PFSK-1 (cell line): Measurements from ENCODE around the gene HK3.

Source experiments
- FOXP2 ChIP-seq: optimal IDR thresholded peaks from 2 replicates; pipeline ENCODE3; 2011; ENCODE audit warnings: borderline replicate concordance, control low read depth, inconsistent platforms; ENCODE audit not compliant: insufficient read depth; ENCODE audit errors: extremely low read length, extremely low read depth
- POLR2AphosphoS5 ChIP-seq: IDR thresholded peaks from 2 replicates; pipeline ENCODE4 v1.6.1; 2012; ENCODE audit warnings: low read depth, mild to moderate bottlenecking, control low read depth, low read length, moderate library complexity
- REST ChIP-seq, 2 experiments: IDR thresholded peaks; 2 replicates each; pipeline versions ENCODE4 v1.6.1 to v1.8.0; 2011 to 2012; ENCODE audit warnings: low read depth in 2 of 2, low read length in 2 of 2, control low read depth in 1 of 2, inconsistent platforms in 1 of 2, mild to moderate bottlenecking in 1 of 2, moderate library complexity in 1 of 2; ENCODE audit not compliant: insufficient read depth in 1 of 2
- SIN3A ChIP-seq: IDR thresholded peaks from 2 replicates; pipeline ENCODE4 v1.6.1; 2012; ENCODE audit warnings: mild to moderate bottlenecking, low read length, moderate library complexity, borderline replicate concordance; ENCODE audit not compliant: insufficient read depth
- TAF1 ChIP-seq: IDR thresholded peaks from 2 replicates; pipeline ENCODE4 v1.6.1; 2012; ENCODE audit warnings: low read length, control low read depth, borderline replicate concordance; ENCODE audit not compliant: insufficient read depth

HK3 gene

GRCh38 chr5:176846335-176847140 is 52.6 kb downstream of the HK3 start:
- TF ChIP-seq REST (IDR thresholded peaks at IDR 0.05; ENCODE audit: insufficient read depth in 1 of 2, low read depth in 2 of 2, low read length in 2 of 2), result no peak
- no peak for TF ChIP-seq POLR2AphosphoS5
- no peak for TF ChIP-seq TAF1
- TF ChIP-seq FOXP2, result no peak
- no peak for TF ChIP-seq SIN3A

DNA sequence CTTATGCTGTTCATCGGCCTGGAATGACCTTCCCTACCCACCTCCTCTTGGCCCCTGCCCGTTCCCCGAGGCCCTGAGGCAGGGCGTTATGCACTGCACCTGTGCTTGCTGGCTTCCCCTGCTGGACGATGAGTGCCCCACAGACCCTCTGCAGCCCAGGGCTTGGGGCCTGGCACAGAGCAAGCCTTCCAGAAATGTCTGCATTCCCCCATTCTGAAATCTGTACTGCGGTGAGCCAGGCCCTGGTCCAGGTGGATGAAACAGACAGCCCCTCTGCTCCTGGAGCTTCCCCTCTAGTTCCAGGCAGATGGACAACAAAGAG is 53.8 kb downstream of the HK3 start:
- TF ChIP-seq POLR2AphosphoS5 (no peak), FOXP2 (no peak), REST (IDR thresholded peaks at IDR 0.05; ENCODE audit: insufficient read depth in 1 of 2, low read depth in 2 of 2, low read length in 2 of 2) (no peak), TAF1 (no peak), SIN3A (no peak)

DNA sequence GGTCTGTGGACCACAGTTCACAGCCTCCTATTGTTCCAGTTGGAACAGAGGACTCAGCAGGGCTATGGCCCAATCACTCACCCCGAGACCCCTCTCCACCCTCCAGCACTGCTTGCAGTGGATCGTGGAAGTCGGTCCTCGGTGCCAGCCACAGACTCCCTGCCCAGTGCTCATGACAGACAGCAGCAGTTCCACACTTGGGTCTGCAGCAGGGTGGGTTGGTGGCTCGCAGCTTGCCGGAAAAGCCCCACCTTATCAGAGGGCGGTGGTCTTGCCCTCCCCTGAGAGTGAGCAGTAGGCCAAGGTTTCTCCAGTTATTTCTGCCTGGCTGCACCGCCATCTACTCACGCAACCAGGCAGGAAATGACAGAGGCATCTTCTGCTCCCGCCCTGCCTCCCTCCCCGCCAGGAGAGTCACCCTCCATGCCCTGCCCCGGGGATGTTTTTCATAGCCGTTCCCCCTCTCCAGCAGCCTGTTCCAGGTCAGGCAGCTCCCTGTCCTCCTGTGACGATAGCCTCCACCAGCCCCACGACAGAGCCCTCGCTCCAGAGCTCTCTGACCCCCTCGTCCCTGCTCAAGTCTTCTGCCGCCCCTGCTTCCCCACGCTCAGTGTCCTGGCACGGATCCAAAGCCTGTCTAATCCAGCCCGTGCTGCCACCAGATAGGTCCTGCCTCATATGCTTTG is 54.3 kb downstream of the HK3 start:
- TF ChIP-seq REST (IDR thresholded peaks at IDR 0.05; ENCODE audit: insufficient read depth in 1 of 2, low read depth in 2 of 2, low read length in 2 of 2) (no peak), TAF1 (no peak), FOXP2 (no peak), SIN3A (no peak), POLR2AphosphoS5 (no peak)

DNA sequence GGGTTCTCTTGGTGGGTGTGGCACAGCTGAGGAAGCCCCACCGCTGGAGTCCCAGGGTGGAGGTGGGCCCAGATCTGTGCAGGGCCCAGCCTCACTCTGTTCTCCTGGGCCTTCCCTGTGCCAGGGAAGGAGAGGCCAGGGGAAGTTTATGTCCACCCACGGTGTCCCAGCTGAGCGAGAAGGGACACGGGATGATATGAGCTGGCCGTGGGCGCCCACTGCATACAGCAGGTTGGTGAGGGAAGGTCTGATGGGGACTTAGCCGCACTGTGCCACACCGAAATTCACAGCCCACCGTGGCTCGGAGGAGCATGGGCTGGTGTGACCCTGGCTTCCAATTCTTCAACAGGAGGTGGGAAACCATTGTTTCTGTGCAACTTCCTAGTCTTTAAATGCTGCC is 54.9 kb downstream of the HK3 start:
- TF ChIP-seq POLR2AphosphoS5, result no peak
- no peak for TF ChIP-seq FOXP2
- no peak for TF ChIP-seq REST (IDR thresholded peaks at IDR 0.05; ENCODE audit: insufficient read depth in 1 of 2, low read depth in 2 of 2, low read length in 2 of 2)
- TF ChIP-seq TAF1, result no peak
